HG02981 (cell line): Measurements from ENCODE around the gene GALNTL6.
"Not testable (repeated sequence)": the region's sequence is repeated elsewhere in the genome, so short reads cannot be mapped to it uniquely, and the experiment has no call there.

Source experiments
- ATAC-seq: cut with Tn5 transposase; IDR thresholded peaks from one replicate; pipeline ENCODE4 v1.9.1; 2021; ENCODE audit warnings: mild to moderate bottlenecking, moderate library complexity; ENCODE audit not compliant: unreplicated experiment

Gene GALNTL6

GRCh38 chr4:172786039-172786792 is 973.0 kb downstream of the GALNTL6 start:
- no peak for ATAC-seq

GRCh38 chr4:172787111-172787510 is 973.9 kb downstream of the GALNTL6 start:
- ATAC-seq: no peak

GRCh38 chr4:172791841-172792240 is 978.6 kb downstream of the GALNTL6 start:
- no peak for ATAC-seq

- ATAC-seq: no peak
Measured at GRCh38 chr4:172793565-172794306, 980.5 kb downstream of the GALNTL6 start.

- no peak for ATAC-seq
Measured at GRCh38 chr4:172794307-172794703, 981.1 kb downstream of the GALNTL6 start.

GRCh38 chr4:172797281-172797680 is 984.1 kb downstream of the GALNTL6 start:
- ATAC-seq: not testable (repeated sequence)

- no peak for ATAC-seq
Measured at GRCh38 chr4:172802032-172802431, 988.8 kb downstream of the GALNTL6 start.

GRCh38 chr4:172806841-172807240 is 993.6 kb downstream of the GALNTL6 start:
- no peak for ATAC-seq

GRCh38 chr4:172808196-172808595 is 995.0 kb downstream of the GALNTL6 start:
- no peak for ATAC-seq

- ATAC-seq: no peak
Measured at GRCh38 chr4:172809319-172809718, 996.1 kb downstream of the GALNTL6 start.

- peak; percentile 85 for ATAC-seq
Measured at GRCh38 chr4:172813359-172813923, 1000.2 kb downstream of the GALNTL6 start.

GRCh38 chr4:172815499-172816164 is 1002.4 kb downstream of the GALNTL6 start:
- no peak for ATAC-seq

GRCh38 chr4:172818901-172819300 is 1005.7 kb downstream of the GALNTL6 start:
- ATAC-seq: no peak

- ATAC-seq: peak; percentile 58
Measured at GRCh38 chr4:172819353-172819752, 1006.1 kb downstream of the GALNTL6 start.

GRCh38 chr4:172822331-172822730 is 1009.1 kb downstream of the GALNTL6 start:
- no peak for ATAC-seq

GRCh38 chr4:172826346-172826745 is 1013.1 kb downstream of the GALNTL6 start:
- ATAC-seq: no peak

GRCh38 chr4:172826861-172827260 is 1013.7 kb downstream of the GALNTL6 start:
- ATAC-seq: no peak

- no peak for ATAC-seq
Measured at GRCh38 chr4:172830295-172830764, 1017.1 kb downstream of the GALNTL6 start.

- no peak for ATAC-seq
Measured at GRCh38 chr4:172836661-172837060, 1023.5 kb downstream of the GALNTL6 start.

- no peak for ATAC-seq
Measured at GRCh38 chr4:172838111-172838510, 1024.9 kb downstream of the GALNTL6 start.

- no peak for ATAC-seq
Measured at GRCh38 chr4:172838943-172839342, 1025.7 kb downstream of the GALNTL6 start.
